HG03196 (cell line): Measurements from ENCODE around the gene NRDE2.

Experiments
- ATAC-seq: cut with Tn5 transposase; IDR thresholded peaks from one replicate; pipeline ENCODE4 v1.9.1; 2021; ENCODE audit not compliant: unreplicated experiment

Gene NRDE2

GRCh38 chr14:90331497-90332270 is at the start of gene NRDE2:
Gene NRDE2 (minus strand): TSS chr14:90331941. CDS start chr14:90331904, 37 bp downstream.
- peak; percentile 96 for ATAC-seq

GRCh38 chr14:90381011-90381786 is 49.5 kb upstream of the NRDE2 start:
- no peak for ATAC-seq

GRCh38 chr14:90379106-90379505 is 47.4 kb upstream of the NRDE2 start:
- no peak for ATAC-seq

GRCh38 chr14:90378249-90378648 is 46.5 kb upstream of the NRDE2 start:
- ATAC-seq = no peak

GRCh38 chr14:90375934-90376333 is 44.2 kb upstream of the NRDE2 start:
- no peak for ATAC-seq

GRCh38 chr14:90374813-90375212 is 43.1 kb upstream of the NRDE2 start:
- ATAC-seq = no peak

GRCh38 chr14:90373887-90374286 is 42.1 kb upstream of the NRDE2 start:
- ATAC-seq = no peak

- no peak for ATAC-seq
These were observed 37.4 kb upstream of the NRDE2 start for GRCh38 chr14:90368946-90369721.

GRCh38 chr14:90362558-90362896 is 30.8 kb upstream of the NRDE2 start:
- ATAC-seq = no peak

- ATAC-seq = no peak
These were observed 30.3 kb upstream of the NRDE2 start for GRCh38 chr14:90361865-90362557.

- no peak for ATAC-seq
These were observed 26.6 kb upstream of the NRDE2 start for GRCh38 chr14:90358359-90358758.

- ATAC-seq = no peak
These were observed 25.2 kb upstream of the NRDE2 start for GRCh38 chr14:90356925-90357324.

GRCh38 chr14:90355540-90356518 is 24.1 kb upstream of the NRDE2 start:
- no peak for ATAC-seq

- no peak for ATAC-seq
These were observed 23.0 kb upstream of the NRDE2 start for GRCh38 chr14:90354551-90355298.

- no peak for ATAC-seq
These were observed 18.0 kb upstream of the NRDE2 start for GRCh38 chr14:90349739-90350138.

GRCh38 chr14:90348270-90348669 is 16.5 kb upstream of the NRDE2 start:
- ATAC-seq = no peak

GRCh38 chr14:90345239-90345557 is 13.5 kb upstream of the NRDE2 start:
- ATAC-seq = no peak

GRCh38 chr14:90344331-90345238 is 12.8 kb upstream of the NRDE2 start:
- ATAC-seq = no peak
